Raji (cell line): ENCODE data around the gene AGXT.

ENCODE experiments used
- POLR2A ChIP-seq: IDR thresholded peaks from 2 replicates; pipeline ENCODE4 v1.6.1; 2011; ENCODE audit warnings: low read depth, low read length, control low read depth; ENCODE audit not compliant: insufficient read depth

AGXT gene

GRCh38 chr2:240918258-240919091, 49.9 kb downstream of the AGXT start:
- no peak for TF ChIP-seq POLR2A

DNA sequence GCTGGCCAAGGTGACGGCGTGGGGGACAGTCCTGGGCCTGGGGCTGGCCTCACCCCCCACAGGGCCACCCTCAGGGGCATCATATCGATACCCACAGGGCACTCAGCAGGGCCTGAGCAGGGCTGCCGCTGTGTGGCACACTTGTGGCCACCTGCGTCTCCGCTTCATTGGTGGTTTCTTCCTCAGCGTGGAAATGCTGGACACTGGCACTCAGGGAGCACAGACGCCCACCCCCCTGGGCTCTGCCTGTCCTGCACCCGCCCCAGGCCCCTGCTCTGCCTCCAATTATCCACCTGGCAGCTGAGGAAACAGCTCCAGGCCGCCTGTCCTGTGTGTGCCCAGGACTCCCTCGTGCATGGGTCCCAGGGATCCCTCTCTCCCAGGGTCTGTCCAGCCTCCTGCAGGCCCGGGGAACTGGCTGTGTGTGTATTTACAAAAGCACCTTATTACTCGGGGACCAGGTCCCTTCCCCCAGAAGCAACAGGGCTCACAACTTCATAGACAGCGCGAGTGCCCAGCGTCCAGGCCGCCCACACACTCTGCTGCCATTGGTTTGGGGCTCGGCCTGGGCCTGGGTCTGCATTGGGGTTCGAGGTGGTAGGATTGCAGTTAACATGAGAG, 50.6 kb downstream of the AGXT start:
- TF ChIP-seq POLR2A: no peak

DNA sequence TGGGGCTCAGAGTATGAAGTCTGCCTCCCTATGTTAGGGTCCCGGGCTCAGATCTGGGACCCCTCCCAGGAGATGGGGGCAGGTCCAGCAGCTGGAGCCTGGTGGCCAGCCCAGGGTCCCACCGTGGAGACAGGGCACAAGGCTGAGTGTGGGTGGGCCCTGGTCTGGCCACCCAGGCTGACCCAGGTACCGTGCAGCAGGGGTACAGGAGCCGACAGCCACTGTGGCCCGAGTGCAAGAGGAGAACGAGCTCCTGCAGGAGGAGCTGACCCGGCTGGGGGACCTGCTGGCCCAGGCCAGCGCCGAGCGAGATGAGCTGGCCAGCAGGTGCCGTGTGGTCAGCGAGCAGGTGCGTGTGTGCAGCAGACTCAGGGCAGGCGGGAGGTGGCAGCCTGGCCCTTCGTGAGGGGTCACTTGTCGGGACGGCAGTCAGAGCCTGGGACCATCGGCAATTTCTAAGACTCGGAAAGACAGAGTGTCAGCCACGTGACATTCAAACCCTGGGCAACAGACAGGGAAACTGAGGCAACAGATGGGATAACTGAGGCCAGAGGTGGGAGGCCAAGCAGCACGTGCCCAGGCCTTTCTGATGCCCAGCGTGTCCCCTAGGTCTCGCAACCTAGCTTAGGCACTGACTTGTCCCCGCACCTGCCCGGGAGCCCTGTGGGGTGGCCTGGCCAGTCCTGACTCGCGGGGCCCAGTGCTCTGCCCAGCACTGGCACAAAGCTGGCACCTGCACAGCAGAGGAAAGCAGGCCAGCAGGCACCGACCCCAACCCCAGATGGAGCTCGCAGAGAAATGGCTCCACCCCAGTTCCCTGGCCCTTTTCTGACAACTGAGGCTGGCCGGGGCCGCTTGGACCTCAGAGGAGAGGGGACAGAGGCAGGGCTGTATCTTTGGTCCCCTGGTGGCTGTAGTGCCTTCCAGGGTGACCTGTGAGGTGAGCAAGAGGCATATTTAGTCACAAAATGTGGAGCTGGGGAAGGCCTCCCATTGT, 51.5 kb downstream of the AGXT start:
- no peak for TF ChIP-seq POLR2A

- TF ChIP-seq POLR2A: no peak
Observed at GRCh38 chr2:240920783-240921231, 52.2 kb downstream of the AGXT start.

DNA sequence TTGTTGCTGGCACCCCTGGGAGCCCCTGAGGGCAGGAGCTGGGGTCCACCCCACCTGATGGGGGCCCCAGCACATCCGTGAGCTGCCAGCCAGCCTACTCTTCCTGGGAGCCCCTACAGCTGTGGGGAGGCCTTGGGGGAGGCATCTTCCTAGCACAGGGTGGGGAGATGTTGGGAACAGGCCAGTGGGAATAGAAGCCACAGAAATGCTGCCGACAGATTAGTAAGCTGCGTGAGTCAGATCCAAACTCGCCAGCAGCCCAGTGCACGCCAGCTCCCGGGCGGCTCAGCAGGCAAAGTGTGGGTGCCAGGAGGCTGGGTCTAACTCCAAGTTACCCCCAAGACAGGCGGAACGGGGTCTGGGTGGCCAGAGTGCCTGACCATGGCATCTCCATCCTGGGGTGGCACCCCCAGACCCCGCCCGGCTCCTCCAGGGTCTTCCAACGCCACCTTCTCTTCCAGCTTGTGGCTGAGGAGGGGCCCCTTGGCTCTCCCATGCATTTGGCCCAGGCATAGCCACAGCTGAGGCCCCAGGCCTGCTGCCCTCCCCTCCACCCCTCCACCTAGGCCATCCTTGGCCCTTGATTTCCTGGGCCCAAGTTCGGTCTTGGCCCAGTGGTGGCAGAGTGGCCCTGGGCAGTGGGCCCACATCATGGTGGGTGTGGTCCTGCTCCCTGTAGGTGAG, 52.8 kb downstream of the AGXT start:
- no peak for TF ChIP-seq POLR2A

GRCh38 chr2:240921995-240922244, 53.3 kb downstream of the AGXT start:
- no peak for TF ChIP-seq POLR2A

GRCh38 chr2:240922245-240922981, 53.8 kb downstream of the AGXT start:
- TF ChIP-seq POLR2A: no peak

- TF ChIP-seq POLR2A: no peak
Observed at GRCh38 chr2:240922982-240923537, 54.4 kb downstream of the AGXT start.

DNA sequence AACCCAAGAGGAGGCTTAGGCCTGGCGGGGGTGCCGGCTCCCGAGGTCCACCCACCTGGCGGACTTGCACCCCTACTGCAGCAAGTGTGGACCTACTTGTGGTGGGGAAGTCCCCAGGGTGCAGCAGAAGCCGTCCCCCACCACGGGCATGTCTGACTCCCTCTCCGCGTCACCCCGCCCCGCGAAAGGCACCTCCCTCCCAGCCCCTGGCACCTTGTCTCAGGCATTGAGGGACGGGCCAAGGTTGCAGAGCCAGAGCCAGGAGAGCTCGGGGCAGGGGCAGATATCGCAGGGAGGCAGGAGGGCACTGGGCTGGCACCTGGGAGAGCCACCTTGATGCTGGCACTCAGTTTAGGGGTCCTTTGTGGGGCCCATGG, 56.6 kb downstream of the AGXT start:
- TF ChIP-seq POLR2A: no peak

DNA sequence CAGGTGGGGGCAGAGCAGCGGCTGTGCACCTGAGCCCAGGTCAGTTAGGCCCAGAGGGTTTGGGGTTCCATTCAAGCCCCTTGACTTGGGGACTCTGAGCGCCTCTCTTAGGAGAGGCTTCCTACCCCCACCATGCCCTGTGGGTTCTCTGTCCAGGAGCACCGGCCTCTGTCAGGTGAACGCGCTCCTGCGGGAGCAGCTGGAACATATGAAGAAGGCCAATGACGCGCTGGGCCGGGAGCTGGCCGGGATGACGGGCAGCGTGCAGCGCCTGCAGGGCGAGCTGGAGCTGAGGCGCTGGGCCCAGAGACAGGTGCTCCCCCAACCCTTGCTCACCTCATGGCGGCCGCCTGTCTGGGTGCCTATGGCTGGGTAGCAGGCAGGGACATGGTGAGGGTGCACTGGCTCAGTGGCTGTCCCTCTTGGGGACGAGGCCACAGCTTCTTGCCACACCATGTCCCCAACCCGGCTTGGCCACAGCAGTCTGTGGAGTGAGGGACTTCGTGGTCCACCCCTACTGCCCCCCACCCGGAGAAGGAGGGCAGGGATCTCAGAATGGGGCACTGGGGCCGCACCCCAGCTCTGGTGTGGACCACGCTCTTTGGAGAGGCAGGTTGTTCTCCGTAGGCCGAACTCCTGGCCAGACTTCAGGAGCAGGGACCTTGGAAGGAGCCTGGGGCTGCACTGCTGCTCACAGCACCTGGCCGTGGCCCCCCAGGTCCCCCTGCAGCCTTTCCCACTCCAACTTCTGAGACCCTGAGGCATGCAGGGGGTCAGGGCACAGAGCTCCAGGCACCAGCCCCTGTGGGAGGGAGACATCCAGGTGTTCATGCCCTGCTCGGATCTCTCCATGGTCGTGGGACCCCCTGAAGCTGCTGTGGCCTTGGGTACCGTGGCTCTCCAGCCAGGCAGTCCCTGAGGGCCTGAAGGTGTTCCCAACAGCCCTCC, 57.2 kb downstream of the AGXT start:
- no peak for TF ChIP-seq POLR2A

- TF ChIP-seq POLR2A: no peak
Observed at GRCh38 chr2:240926516-240927389, 58.1 kb downstream of the AGXT start.

GRCh38 chr2:240927390-240927781, 58.8 kb downstream of the AGXT start:
- no peak for TF ChIP-seq POLR2A
